IMR-90 (cell line): ENCODE measurements around the gene SYNPR. TPM values are rescaled to one million over a fixed set of nuclear protein-coding genes. Genes with fewer than 3 reads are reported as not detected.

ENCODE experiments used
- ATAC-seq: fragments of 200-7000 bp; cut with Tn5 transposase; 2 replicates; pipeline ENCODE4 v1.9.1; 2020; ENCODE audit warnings: low read depth, mild to moderate bottlenecking, moderate library complexity
- BruUV-seq: library from RNA; stranded (reverse); fragments of 400-500 nt; replicated peaks from 2 replicates; lab custom pipeline; 2021; lab: Mats Ljungman, UMichigan
- CTCF ChIA-PET: fragments of 300-600 bp; formaldehyde crosslinking; extraction: SDS; loops from one replicate; lab custom pipeline; 2021; ENCODE audit warnings: antibody characterized with exemption; lab: Yijun Ruan, JAX
- POLR2A ChIA-PET: fragments of 300-600 bp; sonication (Branson Sonifier 250); formaldehyde crosslinking; loops from one replicate; lab custom pipeline; 2022; ENCODE audit warnings: antibody characterized with exemption; ENCODE audit not compliant: unreplicated experiment; lab: Charles Lee
- DNase-seq: peaks from one replicate; pipeline ENCODE4 v3.0.0; 2013
- H2AFZ ChIP-seq: replicated peaks from 2 replicates; pipeline ENCODE3; 2013; ENCODE audit warnings: low read length, mild to moderate bottlenecking; ENCODE audit not compliant: poor library complexity
- H2AK5ac ChIP-seq: 2 replicates; pipeline ENCODE4 v1.6.1; 2013; ENCODE audit warnings: low read depth, low read length, inconsistent platforms
- H2AK9ac ChIP-seq: replicated peaks from 2 replicates; pipeline ENCODE3; 2013; ENCODE audit warnings: mild to moderate bottlenecking, low read depth, low read length, moderate library complexity; ENCODE audit not compliant: poor library complexity
- H2BK120ac ChIP-seq: 2 replicates; pipeline ENCODE4 v1.6.1; 2013; ENCODE audit warnings: low read depth, low read length, inconsistent platforms
- H2BK15ac ChIP-seq: 3 replicates; pipeline ENCODE4 v1.6.1; 2013; ENCODE audit warnings: low read depth, low read length, inconsistent platforms
- H2BK20ac ChIP-seq: 2 replicates; pipeline ENCODE4 v1.6.1; 2013; ENCODE audit warnings: low read depth, mild to moderate bottlenecking, inconsistent platforms, low read length, moderate library complexity
- H2BK5ac ChIP-seq: 2 replicates; pipeline ENCODE4 v1.6.1; 2013; ENCODE audit warnings: mild to moderate bottlenecking, low read depth, low read length, inconsistent platforms; ENCODE audit not compliant: poor library complexity, severe bottlenecking
- H3K14ac ChIP-seq: replicated peaks from 2 replicates; pipeline ENCODE4 v1.6.1; 2013; ENCODE audit warnings: low read depth, low read length, inconsistent platforms
- H3K18ac ChIP-seq: 2 replicates; pipeline ENCODE4 v1.6.1; 2013; ENCODE audit warnings: low read depth, low read length, control low read depth
- H3K23ac ChIP-seq: 2 replicates; pipeline ENCODE4 v1.6.1; 2013; ENCODE audit warnings: low read depth, low read length, inconsistent platforms
- H3K27ac ChIP-seq: 2 replicates; pipeline ENCODE4 v1.5.1; 2013; ENCODE audit warnings: mild to moderate bottlenecking, control low read depth, low read length; ENCODE audit not compliant: insufficient read depth
- H3K27me3 ChIP-seq: 2 replicates; pipeline ENCODE4 v1.6.1; 2013; ENCODE audit warnings: low read length; ENCODE audit not compliant: control insufficient read depth, insufficient read depth
- H3K36me3 ChIP-seq: 2 replicates; pipeline ENCODE4 v1.6.1; 2013; ENCODE audit warnings: low read length, mixed read lengths; ENCODE audit not compliant: control insufficient read depth, insufficient read depth
- H3K4ac ChIP-seq: 2 replicates; pipeline ENCODE4 v1.6.1; 2013; ENCODE audit warnings: low read depth, low read length, inconsistent platforms
- H3K4me1 ChIP-seq: 2 replicates; pipeline ENCODE4 v1.6.1; 2013; ENCODE audit warnings: low read length, mixed read lengths; ENCODE audit not compliant: control insufficient read depth, insufficient read depth
- H3K4me2 ChIP-seq: 2 replicates; pipeline ENCODE4 v1.6.1; 2013; ENCODE audit warnings: low read depth, mild to moderate bottlenecking, control low read depth, low read length, moderate library complexity
- H3K4me3 ChIP-seq: 2 replicates; pipeline ENCODE4 v1.5.1; 2013; ENCODE audit warnings: low read depth, mild to moderate bottlenecking, control low read depth, low read length, moderate library complexity; ENCODE audit not compliant: insufficient read depth
- H3K56ac ChIP-seq: 2 replicates; pipeline ENCODE4 v1.6.1; 2013; ENCODE audit warnings: low read length, inconsistent platforms; ENCODE audit not compliant: insufficient read depth; ENCODE audit errors: extremely low read depth
- H3K79me1 ChIP-seq, 2 experiments: 2 replicates each; pipeline ENCODE4 v1.6.1; 2013; ENCODE audit warnings: low read length in 2 of 2, inconsistent platforms in 1 of 2, low read depth in 1 of 2
- H3K9ac ChIP-seq: 2 replicates; pipeline ENCODE4 v1.6.1; 2013; ENCODE audit warnings: low read depth, low read length, control low read depth
- H3K9me1 ChIP-seq: 2 replicates; pipeline ENCODE4 v1.6.1; 2013; ENCODE audit warnings: low read length, inconsistent platforms; ENCODE audit not compliant: insufficient read depth
- H3K9me3 ChIP-seq: 2 replicates; pipeline ENCODE4 v1.6.1; 2013; ENCODE audit warnings: low read length; ENCODE audit not compliant: control insufficient read depth, insufficient read depth
- H4K20me1 ChIP-seq: 2 replicates; pipeline ENCODE4 v1.6.1; 2013; ENCODE audit warnings: low read length, inconsistent platforms; ENCODE audit not compliant: insufficient read depth
- H4K5ac ChIP-seq: 2 replicates; pipeline ENCODE4 v1.6.1; 2013; ENCODE audit warnings: mild to moderate bottlenecking, low read depth, low read length, control low read depth
- H4K8ac ChIP-seq, 2 experiments: 2 replicates each; pipeline ENCODE4 v1.6.1; 2013; ENCODE audit warnings: low read depth in 2 of 2, low read length in 2 of 2, control low read depth in 1 of 2, inconsistent platforms in 1 of 2
- H4K91ac ChIP-seq: 2 replicates; pipeline ENCODE4 v1.6.1; 2013; ENCODE audit warnings: low read depth, low read length, inconsistent platforms; ENCODE audit not compliant: insufficient read depth
- BHLHE40 ChIP-seq: fragments of 150-350 bp; IDR thresholded peaks from 2 replicates; pipeline ENCODE4 v1.6.1; 2016; ENCODE audit warnings: mild to moderate bottlenecking, low read depth, low read length
- CEBPB ChIP-seq: IDR thresholded peaks from 2 replicates; pipeline ENCODE4 v1.6.1; 2012; ENCODE audit warnings: low read depth, low read length, improper control_type of control experiment
- CTCF ChIP-seq: conservative IDR thresholded peaks from 2 replicates; pipeline ENCODE4 v1.5.1; 2012; ENCODE audit warnings: mild to moderate bottlenecking, low read depth, low read length, improper control_type of control experiment
- MAFK ChIP-seq: IDR thresholded peaks from 2 replicates; pipeline ENCODE4 v1.6.1; 2012; ENCODE audit warnings: low read depth, low read length, improper control_type of control experiment
- MAZ ChIP-seq: IDR thresholded peaks from 2 replicates; pipeline ENCODE4 v1.6.1; 2012; ENCODE audit warnings: low read depth, mild to moderate bottlenecking, low read length, improper control_type of control experiment, moderate library complexity, borderline replicate concordance
- MXI1 ChIP-seq: IDR thresholded peaks from 2 replicates; pipeline ENCODE4 v1.6.1; 2012; ENCODE audit warnings: low read depth, mild to moderate bottlenecking, low read length, moderate library complexity, borderline replicate concordance
- POLR2A ChIP-seq: IDR thresholded peaks from 2 replicates; pipeline ENCODE4 v1.6.1; 2012; ENCODE audit warnings: mild to moderate bottlenecking, low read depth, low read length
- RAD21 ChIP-seq: IDR thresholded peaks from 2 replicates; pipeline ENCODE4 v1.6.1; 2012; ENCODE audit warnings: low read length, improper control_type of control experiment
- WGBS, 2 experiments: methylation state at CpG; one replicate each; pipeline versions ENCODE4 v1.1.5 to v1.1.7; 2013; ENCODE audit warnings: missing lambda C conversion rate in 2 of 2; ENCODE audit not compliant: insufficient read length in 1 of 2; ENCODE audit errors: extremely low coverage in 2 of 2; 5-methylcytosine and 5-hydroxymethylcytosine counted together
- dilution Hi-C: fragments of 300-500 bp; cut with HindIII; formaldehyde crosslinking; loops from one replicate; pipeline ENCODE4 v1.14.3; 2018; ENCODE audit warnings: low sequenced_read_pairs; ENCODE audit not compliant: unreplicated experiment
- in situ Hi-C: fragments of 300-500 bp; cut with MboI; formaldehyde crosslinking; loops from 3 replicates; pipeline ENCODE4 v1.14.3; 2019; ENCODE audit warnings: low sequenced_read_pairs, inconsistent platforms, mixed read lengths
- intact Hi-C: fragments of 100-400 bp; cut with micrococcal nuclease; formaldehyde crosslinking; loops from 2 replicates; pipeline ENCODE4 v1.10.0; 2022
- polyA plus RNA-seq, 3 experiments: library from polyadenylated mRNA; depleted of rRNA; stranded (reverse); fragments of >200 nt; gene quantifications; 2 replicates each; pipeline ENCODE4 v1.2.3, GENCODE V29; 2012; ENCODE audit warnings: low replicate concordance in 1 of 3
- total RNA-seq: library from RNA; depleted of rRNA; stranded (reverse); fragments of >200 nt; gene quantifications from 2 replicates; pipeline ENCODE4 v1.2.3, GENCODE V29; 2012

SYNPR gene
- total and polyA plus RNA-seq, 2 of the 4 experiments (the other 2 are of a cell fraction): not detected

- H2BK5ac ChIP-seq: no peak overlapping the region
- DNase-seq: no peak
- H3K9me1 ChIP-seq: no peaks in the 10 kb centered on the region
- no peaks in the 10 kb centered on the region for H3K36me3 ChIP-seq
- H3K4me1 ChIP-seq: no peaks in the 10 kb centered on the region
- no peak overlapping the region for H3K23ac ChIP-seq
- H4K5ac ChIP-seq: no peak overlapping the region
- H2BK15ac ChIP-seq: no peak overlapping the region
- no peaks in the 10 kb centered on the region for H4K20me1 ChIP-seq
- intact Hi-C loops (no loop called here), in situ Hi-C loops (no loop called here), dilution Hi-C loops (no loop called here)
- H4K8ac ChIP-seq: no peak overlapping the region
- no peak overlapping the region for H2BK120ac ChIP-seq
- no peak for ATAC-seq
- no peak overlapping the region for H2AK5ac ChIP-seq
- H3K79me1 ChIP-seq: no peaks in the 10 kb centered on the region
- no peaks in the 10 kb centered on the region for H3K27me3 ChIP-seq
- TF ChIP-seq POLR2A: no peak
- no peak for TF ChIP-seq RAD21
- TF ChIP-seq MAFK: no peak
- no peak for TF ChIP-seq CEBPB
- TF ChIP-seq BHLHE40: no peak
- TF ChIP-seq CTCF: no peak
- no peak for TF ChIP-seq MXI1
- no peak for TF ChIP-seq MAZ
- H3K4ac ChIP-seq: no peak overlapping the region
- no peak overlapping the region for H3K4me3 ChIP-seq
- no peak overlapping the region for H3K9ac ChIP-seq
- H2BK20ac ChIP-seq: no peak overlapping the region
- no peak overlapping the region for H3K14ac ChIP-seq
- H3K4me2 ChIP-seq: no peak overlapping the region
- CTCF ChIA-PET: no interaction called here
- H3K9me3 ChIP-seq: no peaks in the 10 kb centered on the region
- no TSS peak for BruUV-seq
- no peak overlapping the region for H2AK9ac ChIP-seq
- no peak overlapping the region for H4K91ac ChIP-seq
- H2AFZ ChIP-seq: no peak overlapping the region
- H3K56ac ChIP-seq: no peak overlapping the region
- H3K27ac ChIP-seq: no peak overlapping the region
- WGBS, 2 experiments: no CpG with 5 or more reads among the region's 2 CpGs
- H3K18ac ChIP-seq: no peak overlapping the region
- POLR2A ChIA-PET: no interaction called here
Observed at GRCh38 chr3:63383040-63383439, 104.9 kb downstream of the SYNPR start.
